Prostate gland (tissue), 2 donors: Measurements from ENCODE around the gene PTPRM.

Source experiments
- CTCF ChIP-seq, 4 experiments: fragments of 200-600 bp in 2 of 4; fragments of 450-650 bp in 2 of 4; sonication (generic) in 2 of 4; IDR thresholded peaks; 1 replicate in 3 of 4; 2 replicates in 1 of 4; pipeline ENCODE4 v1.5.1; 2016 to 2019; ENCODE audit warnings: antibody characterized with exemption in 4 of 4, mild to moderate bottlenecking in 2 of 4, moderate library complexity in 2 of 4
- POLR2A ChIP-seq: fragments of 450-650 bp; IDR thresholded peaks from one replicate; pipeline ENCODE4 v1.6.1; 2016; ENCODE audit warnings: antibody characterized with exemption, mild to moderate bottlenecking
- POLR2AphosphoS5 ChIP-seq: sonication (generic); formaldehyde crosslinking; IDR thresholded peaks from one replicate; pipeline ENCODE4 v1.6.1; 2017; ENCODE audit warnings: antibody characterized with exemption

- TF ChIP-seq CTCF (IDR thresholded peaks at IDR 0.05) (no peak), POLR2A (no peak), POLR2AphosphoS5 (no peak)
Observed at GRCh38 chr18:8366656-8367055, 799.5 kb downstream of the PTPRM start.
